Caco-2 (cell line): ENCODE measurements around the gene KRTAP13-2. TPM values are rescaled to one million over a fixed set of nuclear protein-coding genes. Genes with fewer than 3 reads are reported as not detected.

Source experiments
- BruUV-seq: library from RNA; stranded (reverse); fragments of 400-500 nt; replicated peaks from 2 replicates; lab custom pipeline; 2021; lab: Mats Ljungman, UMichigan
- CTCF ChIA-PET: fragments of 300-600 bp; sonication (Branson Sonifier 250); formaldehyde crosslinking; loops from one replicate; lab custom pipeline; 2022; ENCODE audit warnings: antibody characterized with exemption; lab: Charles Lee
- POLR2A ChIA-PET: fragments of 300-600 bp; sonication (Branson Sonifier 250); formaldehyde crosslinking; loops from one replicate; lab custom pipeline; 2022; ENCODE audit warnings: antibody characterized with exemption; lab: Charles Lee
- DNase-seq, 2 experiments: peaks; one replicate each; pipeline versions ENCODE4 v3.0.0 to v3.0.0-alpha.2; 2020 to 2022
- H3K27me3 ChIP-seq: replicated peaks from 2 replicates; pipeline ENCODE4 v1.6.0; 2011; ENCODE audit warnings: low read length; ENCODE audit not compliant: control insufficient read depth, insufficient read depth
- H3K36me3 ChIP-seq: 2 replicates; pipeline ENCODE4 v1.5.1; 2011; ENCODE audit warnings: low read length; ENCODE audit not compliant: control insufficient read depth, insufficient read depth
- H3K4me1 ChIP-seq: fragments of 250-450 bp; sonication (Bioruptor Pico); 2 replicates; pipeline ENCODE4 v1.5.1; 2020; ENCODE audit warnings: mild to moderate bottlenecking
- H3K4me3 ChIP-seq: 2 replicates; pipeline ENCODE4 v1.5.1; 2011; ENCODE audit warnings: low read depth, mild to moderate bottlenecking, control low read depth, low read length
- H3K9me3 ChIP-seq: fragments of 250-450 bp; sonication (Bioruptor Pico); 2 replicates; pipeline ENCODE4 v1.5.1; 2020; ENCODE audit warnings: mild to moderate bottlenecking, moderate library complexity
- H3K27ac Mint-ChIP-seq: one replicate; pipeline ENCODE4 v1.8.0; 2022; ENCODE audit warnings: mixed read lengths; ENCODE audit not compliant: unreplicated experiment
- H3K27me3 Mint-ChIP-seq: one replicate; pipeline ENCODE4 v1.8.0; 2022; ENCODE audit warnings: mixed read lengths; ENCODE audit not compliant: insufficient read depth, unreplicated experiment
- H3K36me3 Mint-ChIP-seq: one replicate; pipeline ENCODE4 v1.8.0; 2022; ENCODE audit warnings: mild to moderate bottlenecking, mixed read lengths; ENCODE audit not compliant: insufficient read depth, unreplicated experiment
- H3K4me1 Mint-ChIP-seq: one replicate; pipeline ENCODE4 v1.8.0; 2022; ENCODE audit warnings: low read depth, mixed read lengths; ENCODE audit not compliant: unreplicated experiment
- H3K4me3 Mint-ChIP-seq: one replicate; pipeline ENCODE4 v1.8.0; 2022; ENCODE audit warnings: mild to moderate bottlenecking, moderate library complexity, mixed read lengths; ENCODE audit not compliant: unreplicated experiment
- H3K9me3 Mint-ChIP-seq: one replicate; pipeline ENCODE4 v1.8.0; 2022; ENCODE audit warnings: mixed read lengths; ENCODE audit not compliant: unreplicated experiment
- intact Hi-C: fragments of 100-400 bp; cut with micrococcal nuclease; formaldehyde crosslinking; loops from one replicate; pipeline ENCODE4 v1.10.0; 2022; ENCODE audit not compliant: unreplicated experiment
- total RNA-seq: library from RNA; stranded (reverse); gene quantifications from 2 replicates; pipeline ENCODE4 v1.2.3, GENCODE V29; 2022
- TF ChIP-seq, protein P1 (sequence below), 2 experiments: fragments of 200-600 bp in 1 of 2; IDR thresholded peaks; 1 replicate in 1 of 2; 2 replicates in 1 of 2; pipeline versions ENCODE4 v1.5.1 to v1.8.0; 2011 to 2022; ENCODE audit warnings: antibody characterized with exemption in 1 of 2, control low read depth in 1 of 2, inconsistent platforms in 1 of 2, low read depth in 1 of 2, low read length in 1 of 2, mild to moderate bottlenecking in 1 of 2, moderate library complexity in 1 of 2; ENCODE audit not compliant: insufficient read depth in 1 of 2, severe bottlenecking in 1 of 2, unreplicated experiment in 1 of 2

Gene KRTAP13-2
- total RNA-seq, 1 experiment from 2014 or later: not detected

DNA sequence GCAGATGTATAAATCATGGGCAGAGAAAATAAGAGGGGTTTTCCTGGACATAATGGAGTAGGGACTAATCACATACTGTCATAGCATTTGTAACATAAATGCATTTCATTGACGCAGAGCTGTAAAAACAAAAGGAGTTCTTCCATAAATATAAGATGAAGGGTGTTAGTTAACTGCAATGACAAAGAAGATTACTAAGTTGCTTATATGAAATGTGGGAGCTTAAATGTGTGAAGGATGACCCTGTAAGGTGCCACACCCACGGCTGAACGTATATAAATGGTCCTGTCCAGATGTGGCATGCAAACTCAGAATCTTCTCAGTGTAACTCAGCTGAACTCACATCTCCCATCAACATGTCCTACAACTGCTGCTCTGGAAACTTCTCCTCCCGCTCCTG is 23.7 kb upstream of the KRTAP13-2 start, which contains the start of gene KRTAP13-1:
KRTAP13-1 (plus strand) TSS at position 301 of the 400 bp plus-strand sequence; CDS start at position 357, 56 bp downstream.
- intact Hi-C loops: no loop called here
- ChIA-PET POLR2A (no interaction called here), CTCF (interaction anchor here (1.0 kb wide), 1 partner anchor 13 kb away, joined by 3 read pairs; no protein-coding TSS in a partner anchor)
- Mint-ChIP-seq H3K27ac (no peak within 1 kb of the TSS), H3K36me3 (no peaks in the 10 kb centered on the region), H3K4me3 (no peak within 1 kb of the TSS), H3K4me1 (no peaks in the 10 kb centered on the region), H3K27me3 (peaks cover 8% of the 10 kb centered on the region), H3K9me3 (no peaks in the 10 kb centered on the region)
- Histone ChIP-seq H3K9me3 (no peaks in the 10 kb centered on the region), H3K27me3 (no peaks in the 10 kb centered on the region; the same call in 1 of the 2 replicates), H3K4me3 (no peak within 1 kb of the TSS), H3K36me3 (no peaks in the 10 kb centered on the region), H3K4me1 (no peaks in the 10 kb centered on the region)
- DNase-seq: no peak
- BruUV-seq: no TSS peak
- TF ChIP-seq, protein P1, sequence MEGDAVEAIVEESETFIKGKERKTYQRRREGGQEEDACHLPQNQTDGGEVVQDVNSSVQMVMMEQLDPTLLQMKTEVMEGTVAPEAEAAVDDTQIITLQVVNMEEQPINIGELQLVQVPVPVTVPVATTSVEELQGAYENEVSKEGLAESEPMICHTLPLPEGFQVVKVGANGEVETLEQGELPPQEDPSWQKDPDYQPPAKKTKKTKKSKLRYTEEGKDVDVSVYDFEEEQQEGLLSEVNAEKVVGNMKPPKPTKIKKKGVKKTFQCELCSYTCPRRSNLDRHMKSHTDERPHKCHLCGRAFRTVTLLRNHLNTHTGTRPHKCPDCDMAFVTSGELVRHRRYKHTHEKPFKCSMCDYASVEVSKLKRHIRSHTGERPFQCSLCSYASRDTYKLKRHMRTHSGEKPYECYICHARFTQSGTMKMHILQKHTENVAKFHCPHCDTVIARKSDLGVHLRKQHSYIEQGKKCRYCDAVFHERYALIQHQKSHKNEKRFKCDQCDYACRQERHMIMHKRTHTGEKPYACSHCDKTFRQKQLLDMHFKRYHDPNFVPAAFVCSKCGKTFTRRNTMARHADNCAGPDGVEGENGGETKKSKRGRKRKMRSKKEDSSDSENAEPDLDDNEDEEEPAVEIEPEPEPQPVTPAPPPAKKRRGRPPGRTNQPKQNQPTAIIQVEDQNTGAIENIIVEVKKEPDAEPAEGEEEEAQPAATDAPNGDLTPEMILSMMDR (IDR thresholded peaks at IDR 0.05; ENCODE audit: insufficient read depth in 1 of 2, low read depth in 1 of 2, low read length in 1 of 2, severe bottlenecking in 1 of 2, unreplicated experiment in 1 of 2): no peak

DNA sequence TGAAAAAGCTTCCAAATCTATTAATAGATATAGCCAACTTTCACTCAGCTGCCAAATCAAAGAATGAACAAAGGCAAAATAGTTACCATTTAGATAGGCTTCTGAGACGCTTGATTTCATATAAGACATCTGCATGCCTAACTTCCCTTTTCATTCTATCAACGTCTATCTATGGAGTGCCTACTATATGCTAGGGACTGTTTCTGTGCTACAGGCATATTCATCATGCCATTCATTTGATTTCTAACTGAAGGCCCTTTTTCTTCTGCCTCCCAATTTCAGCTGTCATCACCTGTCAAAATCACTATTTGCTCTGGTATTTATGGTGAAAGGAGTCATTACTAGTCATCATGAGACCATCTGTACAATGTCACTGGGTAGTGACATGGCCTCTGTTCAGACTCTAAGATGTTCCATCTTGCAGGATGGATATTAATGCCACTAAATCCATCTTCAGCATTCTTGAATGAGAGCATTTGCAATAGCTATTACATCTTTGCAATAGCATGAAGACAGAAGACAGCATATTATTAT is 19.5 kb upstream of the KRTAP13-2 start:
- BruUV-seq: no TSS peak
- H3K36me3 ChIP-seq: no peaks in the 10 kb centered on the region
- ChIA-PET POLR2A (no interaction called here), CTCF (no interaction called here)
- Mint-ChIP-seq H3K36me3 (no peaks in the 10 kb centered on the region), H3K27me3 (peaks cover 3% of the 10 kb centered on the region), H3K4me3 (no peak overlapping the region), H3K9me3 (no peaks in the 10 kb centered on the region), H3K27ac (no peak overlapping the region), H3K4me1 (no peaks in the 10 kb centered on the region)
- H3K27me3 ChIP-seq: no peaks in the 10 kb centered on the region; the same call in 1 of the 2 replicates
- DNase-seq: no peak
- no peak overlapping the region for H3K4me3 ChIP-seq
- no peaks in the 10 kb centered on the region for H3K4me1 ChIP-seq
- H3K9me3 ChIP-seq: no peaks in the 10 kb centered on the region
- intact Hi-C loops: no loop called here
- TF ChIP-seq, protein P1 (IDR thresholded peaks at IDR 0.05; ENCODE audit: insufficient read depth in 1 of 2, low read depth in 1 of 2, low read length in 1 of 2, severe bottlenecking in 1 of 2, unreplicated experiment in 1 of 2): no peak

DNA sequence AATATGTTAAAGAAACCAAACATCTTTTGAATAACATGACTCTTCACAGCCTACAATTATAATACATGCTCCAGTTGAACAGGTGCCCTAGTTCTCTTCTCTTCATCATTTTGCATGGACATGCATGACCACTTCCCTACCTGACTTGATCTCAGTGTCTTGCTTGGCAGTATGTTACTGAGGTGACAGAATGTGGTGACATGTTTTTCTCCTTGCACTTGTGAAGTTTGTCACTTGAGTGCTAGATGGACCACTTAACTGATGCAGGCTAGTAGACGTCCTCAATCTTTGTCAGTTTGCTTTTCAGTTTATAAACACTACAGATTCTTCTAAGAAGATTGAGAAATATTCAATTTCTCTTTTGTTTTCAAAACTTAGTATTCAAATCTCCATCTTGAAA is 10.1 kb upstream of the KRTAP13-2 start:
- Mint-ChIP-seq H3K27me3 (peaks cover 7% of the 10 kb centered on the region), H3K36me3 (no peaks in the 10 kb centered on the region), H3K4me1 (no peaks in the 10 kb centered on the region), H3K4me3 (no peak overlapping the region), H3K27ac (no peak overlapping the region), H3K9me3 (no peaks in the 10 kb centered on the region)
- Histone ChIP-seq H3K9me3 (no peaks in the 10 kb centered on the region), H3K36me3 (no peaks in the 10 kb centered on the region), H3K4me3 (no peak overlapping the region), H3K4me1 (no peaks in the 10 kb centered on the region), H3K27me3 (no peaks in the 10 kb centered on the region)
- DNase-seq: no peak
- BruUV-seq: no TSS peak
- ChIA-PET CTCF (no interaction called here), POLR2A (no interaction called here)
- intact Hi-C loops: no loop called here
- TF ChIP-seq, protein P1 (IDR thresholded peaks at IDR 0.05; ENCODE audit: insufficient read depth in 1 of 2, low read depth in 1 of 2, low read length in 1 of 2, severe bottlenecking in 1 of 2, unreplicated experiment in 1 of 2): no peak
